B cell (primary cell): ENCODE results near the gene GIMAP8. TPM values are rescaled to one million over a fixed set of nuclear protein-coding genes. Genes with fewer than 3 reads are reported as not detected.

Source experiments
- ATAC-seq: fragments of 200-7000 bp; cut with Tn5 transposase; one replicate; pipeline ENCODE4 v1.10.0; 2021; ENCODE audit warnings: low read depth, mild to moderate bottlenecking, moderate number of reproducible peaks, moderate library complexity
- CTCF ChIA-PET: fragments of 350-600 bp; sonication (Branson Sonifier 250); formaldehyde crosslinking; loops from one replicate; lab custom pipeline; 2021; ENCODE audit warnings: antibody characterized with exemption, inconsistent platforms; lab: Charles Lee
- POLR2A ChIA-PET: fragments of 350-600 bp; sonication (Branson Sonifier 250); formaldehyde crosslinking; loops from one replicate; lab custom pipeline; 2021; ENCODE audit warnings: antibody characterized with exemption; lab: Charles Lee
- DNase-seq: peaks from one replicate; pipeline ENCODE4 v3.0.0; 2013
- H2AFZ ChIP-seq: 2 replicates; pipeline ENCODE4 v1.6.1; 2012; ENCODE audit warnings: mild to moderate bottlenecking, low read depth, low read length; ENCODE audit not compliant: insufficient read depth, poor library complexity, severe bottlenecking
- H3K27ac ChIP-seq, 2 donors: 1 replicate in 1 of 2; 2 replicates in 1 of 2; pipeline ENCODE4 v1.5.1; 2012 to 2013; ENCODE audit warnings: low read length in 2 of 2, mild to moderate bottlenecking in 2 of 2, moderate library complexity in 1 of 2
- H3K27me3 ChIP-seq, 4 experiments: fragments of 200-600 bp in 1 of 4; sonication (generic) in 1 of 4; replicated peaks in 1 of 4; 1 replicate in 2 of 4; 2 replicates in 2 of 4; pipeline versions ENCODE4 v1.6.1 to v1.7.0; 2013 to 2016; ENCODE audit warnings: low read length in 3 of 4, mild to moderate bottlenecking in 2 of 4, mixed read lengths in 1 of 4, moderate library complexity in 1 of 4; ENCODE audit not compliant: insufficient read depth in 4 of 4, control insufficient read depth in 3 of 4; ENCODE audit errors: control extremely low read depth in 1 of 4
- H3K36me3 ChIP-seq, 2 experiments: replicated peaks in 1 of 2; 1 replicate in 1 of 2; 2 replicates in 1 of 2; pipeline versions ENCODE4 v1.6.1 to v1.7.1; 2013; ENCODE audit warnings: low read length in 1 of 2; ENCODE audit not compliant: insufficient read depth in 2 of 2, control insufficient read depth in 1 of 2; ENCODE audit errors: control extremely low read depth in 1 of 2, extremely low read depth in 1 of 2
- H3K4me1 ChIP-seq, 2 donors: fragments of 200-600 bp in 1 of 2; sonication (generic) in 1 of 2; 1 replicate in 1 of 2; 2 replicates in 1 of 2; pipeline versions ENCODE4 v1.5.1 to v1.6.1; 2013 to 2017; ENCODE audit warnings: low read length in 2 of 2; ENCODE audit not compliant: control insufficient read depth in 2 of 2, insufficient read depth in 2 of 2
- H3K4me2 ChIP-seq: replicated peaks from 2 replicates; pipeline ENCODE3; 2012; ENCODE audit warnings: mild to moderate bottlenecking, low read depth, low read length; ENCODE audit not compliant: poor library complexity, severe bottlenecking
- H3K4me3 ChIP-seq, 5 experiments: fragments of 200-600 bp in 1 of 5; sonication (generic) in 1 of 5; 1 replicate in 3 of 5; 2 replicates in 2 of 5; pipeline versions ENCODE4 v1.5.1 to v1.7.0; 2011 to 2016; ENCODE audit warnings: low read length in 4 of 5, mild to moderate bottlenecking in 4 of 5, low read depth in 2 of 5, control low read depth in 1 of 5, moderate library complexity in 1 of 5; ENCODE audit not compliant: insufficient read depth in 1 of 5; ENCODE audit errors: control extremely low read depth in 1 of 5, extremely low read depth in 1 of 5
- H3K79me2 ChIP-seq: fragments of 200-600 bp; sonication (generic); one replicate; pipeline ENCODE4 v1.6.0; 2016; ENCODE audit warnings: low read length; ENCODE audit not compliant: control insufficient read depth, insufficient read depth
- H3K9ac ChIP-seq: fragments of 200-600 bp; sonication (generic); 2 replicates; pipeline ENCODE4 v1.6.1; 2017; ENCODE audit warnings: mild to moderate bottlenecking, low read length, moderate library complexity
- H3K9me3 ChIP-seq, 3 donors: one replicate each; pipeline versions ENCODE4 v1.6.1 to v1.7.1; 2013; ENCODE audit warnings: low read length in 2 of 3; ENCODE audit not compliant: control insufficient read depth in 2 of 3, insufficient read depth in 1 of 3; ENCODE audit errors: control extremely low read depth in 1 of 3
- H4K20me1 ChIP-seq: 2 replicates; pipeline ENCODE4 v1.6.0; 2012; ENCODE audit warnings: mild to moderate bottlenecking, low read length; ENCODE audit not compliant: insufficient read depth, control insufficient read depth, poor library complexity, severe bottlenecking
- H3K27ac Mint-ChIP-seq: one replicate; pipeline ENCODE4 v1.8.0; 2021; ENCODE audit warnings: mixed read lengths
- H3K27me3 Mint-ChIP-seq: one replicate; pipeline ENCODE4 v1.8.0; 2021; ENCODE audit warnings: mixed read lengths
- H3K4me1 Mint-ChIP-seq: one replicate; pipeline ENCODE4 v1.8.0; 2021; ENCODE audit warnings: mixed read lengths
- H3K4me3 Mint-ChIP-seq: one replicate; pipeline ENCODE4 v1.8.0; 2021; ENCODE audit warnings: mixed read lengths
- H3K9me3 Mint-ChIP-seq: one replicate; pipeline ENCODE4 v1.8.0; 2022; ENCODE audit warnings: mixed read lengths; ENCODE audit not compliant: insufficient read depth
- CTCF ChIP-seq: fragments of 200-600 bp; IDR thresholded peaks from one replicate; pipeline ENCODE4 v1.8.0; 2022; ENCODE audit warnings: antibody characterized with exemption, mild to moderate bottlenecking
- EZH2 ChIP-seq: IDR thresholded peaks from 2 replicates; pipeline ENCODE4 v1.6.1; 2012; ENCODE audit warnings: borderline replicate concordance, low read depth, mild to moderate bottlenecking, moderate library complexity, low read length; ENCODE audit not compliant: insufficient read depth, poor library complexity, severe bottlenecking
- WGBS: methylation state at CpG from one replicate; pipeline ENCODE4 v1.1.5; 2013; ENCODE audit warnings: missing lambda C conversion rate; ENCODE audit not compliant: insufficient coverage; 5-methylcytosine and 5-hydroxymethylcytosine counted together
- intact Hi-C: fragments of 100-400 bp; cut with micrococcal nuclease; formaldehyde crosslinking; loops from one replicate; pipeline ENCODE4 v1.10.0; 2022
- polyA plus RNA-seq: library from polyadenylated mRNA; depleted of rRNA; stranded (reverse); fragments of >200 nt; gene quantifications from 2 replicates; pipeline ENCODE4 v1.2.3, GENCODE V29; 2012
- total RNA-seq, 2 donors: library from RNA; stranded (reverse); fragments of 120-200 nt in 1 of 2; gene quantifications; 1 replicate in 1 of 2; 2 replicates in 1 of 2; pipeline versions ENCODE4 v1.2.3 to v1.2.4, GENCODE V29; 2013 to 2022

GIMAP8 gene
- total and polyA plus RNA-seq, 2 donors (not counting 1 experiment from before 2014, with no cell fraction given) = 0.34 to 0.47 TPM

GRCh38 chr7:150406567-150407421 lies 43.6 kb upstream of the GIMAP8 start:
- Histone ChIP-seq H3K4me1 (peaks cover 49 to 66% of the 10 kb centered on the region in 2 donors), H3K9ac (peak overlapping the region; percentile 94), H3K27me3 (no peaks in the 10 kb centered on the region), H3K27ac (peak overlapping the region; percentile 93 to 97), H3K36me3 (peaks cover 0 to 29% of the 10 kb centered on the region in 2 experiments), H3K4me2 (peak overlapping the region; percentile 95), H3K4me3 (peak overlapping the region; percentile 52 to 90 (median 74)), H4K20me1 (no peaks in the 10 kb centered on the region), H2AFZ (peak overlapping the region; percentile 83), H3K79me2 (peaks cover 26% of the 10 kb centered on the region), H3K9me3 (peaks cover 0 to 3% (median 0%) of the 10 kb centered on the region in 3 donors)
- peak overlapping the region; percentile 100 for H3K27ac Mint-ChIP-seq
- peaks cover 62% of the 10 kb centered on the region for H3K4me1 Mint-ChIP-seq
- 19% methylated on average over 8 of the region's 10 CpGs for WGBS
- no peaks in the 10 kb centered on the region for H3K27me3 Mint-ChIP-seq
- POLR2A ChIA-PET = interaction anchor here (0.9 to 7.1 kb wide), 9 partner anchors 12 to 43 kb away, joined by 3 to 120 read pairs (median 5); partner anchors contain the start of gene REPIN1
- DNase-seq = peak; percentile 87
- intact Hi-C loops = loop anchor here (1.0 to 10.0 kb wide), 4 partner anchors 39 to 1419 kb away; partner anchors contain the start of gene ABCB8
- CTCF ChIA-PET = interaction anchor here (0.8 to 5.3 kb wide), 15 partner anchors 9 to 1260 kb away, joined by 3 to 71 read pairs (median 5); partner anchors contain the start of genes REPIN1 and ZNF398
- no peaks in the 10 kb centered on the region for H3K9me3 Mint-ChIP-seq
- TF ChIP-seq EZH2 (no peak), CTCF (no peak)
- peak; percentile 32 for ATAC-seq
- peak overlapping the region; percentile 97 for H3K4me3 Mint-ChIP-seq
